Measurements from ENCODE around the gene ENSA.

DNA sequence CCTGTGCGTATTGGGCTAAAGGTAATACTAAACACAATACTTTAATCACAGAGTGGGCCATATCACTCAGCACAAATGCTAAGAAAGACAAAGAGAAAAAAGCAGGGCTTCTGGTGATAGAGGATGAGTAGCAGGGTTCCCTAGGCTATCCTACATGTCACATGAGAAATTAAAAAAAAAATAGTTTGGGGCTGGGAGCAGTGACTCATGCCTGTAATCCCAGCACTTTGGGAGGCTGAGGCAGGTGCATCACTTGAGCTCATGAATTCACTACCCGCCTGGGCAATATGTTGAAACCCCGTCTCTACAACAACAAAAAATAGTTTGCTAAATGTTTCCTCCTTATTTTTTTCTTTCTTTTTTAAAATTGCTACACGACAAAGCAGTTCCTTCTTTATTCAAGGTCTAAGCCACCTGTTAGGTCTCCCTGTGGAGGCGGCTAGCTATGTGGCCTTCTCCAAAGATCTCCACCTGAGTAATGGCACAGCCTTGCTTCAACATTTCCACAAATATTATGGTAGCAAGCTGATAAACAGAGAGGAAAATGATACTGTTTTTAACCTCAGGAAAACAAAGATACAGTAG, 1.5 kb downstream of the ENSA start:
- TF ChIP-seq, protein P1, sequence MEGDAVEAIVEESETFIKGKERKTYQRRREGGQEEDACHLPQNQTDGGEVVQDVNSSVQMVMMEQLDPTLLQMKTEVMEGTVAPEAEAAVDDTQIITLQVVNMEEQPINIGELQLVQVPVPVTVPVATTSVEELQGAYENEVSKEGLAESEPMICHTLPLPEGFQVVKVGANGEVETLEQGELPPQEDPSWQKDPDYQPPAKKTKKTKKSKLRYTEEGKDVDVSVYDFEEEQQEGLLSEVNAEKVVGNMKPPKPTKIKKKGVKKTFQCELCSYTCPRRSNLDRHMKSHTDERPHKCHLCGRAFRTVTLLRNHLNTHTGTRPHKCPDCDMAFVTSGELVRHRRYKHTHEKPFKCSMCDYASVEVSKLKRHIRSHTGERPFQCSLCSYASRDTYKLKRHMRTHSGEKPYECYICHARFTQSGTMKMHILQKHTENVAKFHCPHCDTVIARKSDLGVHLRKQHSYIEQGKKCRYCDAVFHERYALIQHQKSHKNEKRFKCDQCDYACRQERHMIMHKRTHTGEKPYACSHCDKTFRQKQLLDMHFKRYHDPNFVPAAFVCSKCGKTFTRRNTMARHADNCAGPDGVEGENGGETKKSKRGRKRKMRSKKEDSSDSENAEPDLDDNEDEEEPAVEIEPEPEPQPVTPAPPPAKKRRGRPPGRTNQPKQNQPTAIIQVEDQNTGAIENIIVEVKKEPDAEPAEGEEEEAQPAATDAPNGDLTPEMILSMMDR (IDR thresholded peaks at IDR 0.05): no peak
- TF ChIP-seq POLR2A (IDR thresholded peaks at IDR 0.05): no peak
